PC-3 (cell line): ENCODE measurements around the gene TMCC2. TPM values are rescaled to one million over a fixed set of nuclear protein-coding genes. Genes with fewer than 3 reads are reported as not detected.

Experiments
- ATAC-seq: fragments of 200-7000 bp; cut with Tn5 transposase; 2 replicates; pipeline ENCODE4 v1.9.1; 2020; ENCODE audit warnings: mild to moderate bottlenecking, moderate library complexity
- BruUV-seq: library from RNA; stranded (reverse); fragments of 400-500 nt; replicated peaks from 2 replicates; lab custom pipeline; 2021; lab: Mats Ljungman, UMichigan
- CTCF ChIA-PET: fragments of 300-600 bp; sonication (Branson Sonifier 250); formaldehyde crosslinking; loops from one replicate; lab custom pipeline; 2022; ENCODE audit warnings: antibody characterized with exemption; lab: Charles Lee
- POLR2A ChIA-PET: fragments of 300-600 bp; sonication (Branson Sonifier 250); formaldehyde crosslinking; loops from one replicate; lab custom pipeline; 2022; ENCODE audit warnings: antibody characterized with exemption; ENCODE audit not compliant: unreplicated experiment; lab: Charles Lee
- DNase-seq: peaks from one replicate; pipeline ENCODE4 v3.0.0-alpha.2; 2015
- H2AFZ ChIP-seq: fragments of 300-600 bp; sonication (generic); 2 replicates; pipeline ENCODE4 v1.6.0; 2016; ENCODE audit warnings: antibody characterized with exemption, low read length
- H3F3A ChIP-seq: fragments of 300-600 bp; sonication (generic); one replicate; pipeline ENCODE4 v1.6.0; 2017; ENCODE audit warnings: antibody characterized with exemption, low read length, control low read depth, mild to moderate bottlenecking; ENCODE audit not compliant: unreplicated experiment
- H3K27ac ChIP-seq: fragments of 300-600 bp; sonication (generic); 2 replicates; pipeline ENCODE4 v1.5.1; 2016; ENCODE audit warnings: mild to moderate bottlenecking, low read length
- H3K27me3 ChIP-seq: fragments of 300-600 bp; sonication (generic); 2 replicates; pipeline ENCODE4 v1.6.1; 2016; ENCODE audit warnings: low read length, mixed read lengths
- H3K36me3 ChIP-seq: fragments of 300-600 bp; sonication (generic); 2 replicates; pipeline ENCODE4 v1.6.1; 2016; ENCODE audit warnings: low read depth, mixed run types, low read length, mixed read lengths
- H3K4me1 ChIP-seq: fragments of 300-600 bp; sonication (generic); 2 replicates; pipeline ENCODE4 v1.5.1; 2016; ENCODE audit warnings: low read length; ENCODE audit not compliant: insufficient read depth
- H3K4me2 ChIP-seq: fragments of 300-600 bp; sonication (generic); 2 replicates; pipeline ENCODE4 v1.6.0; 2016; ENCODE audit warnings: low read length
- H3K4me3 ChIP-seq: fragments of 300-600 bp; sonication (generic); 2 replicates; pipeline ENCODE4 v1.5.1; 2016; ENCODE audit warnings: mild to moderate bottlenecking, low read length, mixed read lengths
- H3K79me2 ChIP-seq: fragments of 300-600 bp; sonication (generic); 2 replicates; pipeline ENCODE4 v1.6.1; 2017; ENCODE audit warnings: low read length, mixed read lengths
- H3K9ac ChIP-seq: fragments of 300-600 bp; sonication (generic); 2 replicates; pipeline ENCODE4 v1.6.0; 2016; ENCODE audit warnings: mild to moderate bottlenecking, low read length
- H3K9me2 ChIP-seq: fragments of 300-600 bp; sonication (generic); replicated peaks from 2 replicates; pipeline ENCODE4 v1.6.1; 2016; ENCODE audit warnings: mixed run types, low read length, mixed read lengths
- H3K9me3 ChIP-seq: fragments of 300-600 bp; sonication (generic); 2 replicates; pipeline ENCODE4 v1.6.1; 2016; ENCODE audit warnings: low read length, mixed read lengths
- H4K20me1 ChIP-seq: fragments of 300-600 bp; sonication (generic); 2 replicates; pipeline ENCODE4 v1.6.1; 2016; ENCODE audit warnings: low read length, mixed read lengths
- CTCF ChIP-seq: fragments of 300-600 bp; sonication (generic); conservative IDR thresholded peaks from 2 replicates; pipeline ENCODE4 v1.5.1; 2017; ENCODE audit warnings: antibody characterized with exemption, low read depth, mild to moderate bottlenecking, low read length
- EZH2 ChIP-seq: fragments of 300-600 bp; sonication (generic); IDR thresholded peaks from one replicate; pipeline ENCODE4 v1.6.1; 2017; ENCODE audit warnings: antibody characterized with exemption, mild to moderate bottlenecking, low read length; ENCODE audit not compliant: unreplicated experiment
- EZH2phosphoT487 ChIP-seq: fragments of 300-600 bp; sonication (generic); IDR thresholded peaks from 2 replicates; pipeline ENCODE4 v1.6.1; 2018; ENCODE audit warnings: mild to moderate bottlenecking, antibody characterized with exemption, low read length, borderline replicate concordance
- intact Hi-C: fragments of 100-400 bp; cut with micrococcal nuclease; formaldehyde crosslinking; loops from 2 replicates; pipeline ENCODE4 v1.9.0; 2023
- total RNA-seq: library from RNA; depleted of rRNA; stranded (reverse); fragments of >200 nt; gene quantifications from 2 replicates; pipeline ENCODE4 v1.2.3, GENCODE V29; 2014

Gene TMCC2
- total RNA-seq, 1 experiment from 2014 or later: 8.7 TPM

GRCh38 chr1:205247130-205247921, 19.6 kb downstream of the TMCC2 start:
- Histone ChIP-seq H4K20me1 (no peaks in the 10 kb centered on the region), H3K36me3 (no peaks in the 10 kb centered on the region), H3K9me2 (no peaks in the 10 kb centered on the region), H3K4me2 (no peak overlapping the region), H3K27ac (no peak overlapping the region), H3K9me3 (no peaks in the 10 kb centered on the region), H3K9ac (no peak overlapping the region), H3K4me3 (no peak overlapping the region), H3F3A (no peaks in the 10 kb centered on the region), H3K27me3 (no peaks in the 10 kb centered on the region), H3K4me1 (no peaks in the 10 kb centered on the region), H3K79me2 (no peaks in the 10 kb centered on the region), H2AFZ (no peak overlapping the region)
- no peak for DNase-seq
- intact Hi-C loops: no loop called here
- BruUV-seq: no TSS peak
- POLR2A ChIA-PET: no interaction called here
- TF ChIP-seq EZH2phosphoT487: no peak
- no peak for TF ChIP-seq EZH2
- CTCF ChIA-PET: no interaction called here
- no peak for ATAC-seq

GRCh38 chr1:205248793-205249601, 21.3 kb downstream of the TMCC2 start:
- no peaks in the 10 kb centered on the region for H3K36me3 ChIP-seq
- no peak overlapping the region for H3K27ac ChIP-seq
- no peaks in the 10 kb centered on the region for H4K20me1 ChIP-seq
- no peaks in the 10 kb centered on the region for H3F3A ChIP-seq
- ChIA-PET POLR2A (no interaction called here), CTCF (no interaction called here)
- intact Hi-C loops: no loop called here
- H3K9me3 ChIP-seq: no peaks in the 10 kb centered on the region
- ATAC-seq (no peak; the same call in 1 of the 2 replicates), DNase-seq (no peak)
- no peaks in the 10 kb centered on the region for H3K4me1 ChIP-seq
- no peaks in the 10 kb centered on the region for H3K9me2 ChIP-seq
- no peak for TF ChIP-seq EZH2phosphoT487
- no peak for TF ChIP-seq CTCF
- no peak for TF ChIP-seq EZH2
- H3K4me2 ChIP-seq: no peak overlapping the region
- BruUV-seq: no TSS peak
- no peaks in the 10 kb centered on the region for H3K79me2 ChIP-seq
- no peaks in the 10 kb centered on the region for H3K27me3 ChIP-seq
- H2AFZ ChIP-seq: no peak overlapping the region
- H3K9ac ChIP-seq: no peak overlapping the region
- no peak overlapping the region for H3K4me3 ChIP-seq

GRCh38 chr1:205249651-205250050, 21.9 kb downstream of the TMCC2 start:
- Histone ChIP-seq H3K4me2 (no peak overlapping the region), H3K79me2 (no peaks in the 10 kb centered on the region), H4K20me1 (no peaks in the 10 kb centered on the region), H3K27ac (no peak overlapping the region), H3K36me3 (no peaks in the 10 kb centered on the region), H3K4me1 (no peaks in the 10 kb centered on the region), H3K27me3 (no peaks in the 10 kb centered on the region), H2AFZ (no peak overlapping the region), H3F3A (no peaks in the 10 kb centered on the region), H3K4me3 (no peak overlapping the region), H3K9ac (no peak overlapping the region), H3K9me2 (no peaks in the 10 kb centered on the region), H3K9me3 (no peaks in the 10 kb centered on the region)
- no peak for DNase-seq
- intact Hi-C loops: no loop called here
- ChIA-PET CTCF (no interaction called here), POLR2A (no interaction called here)
- no peak for ATAC-seq
- TF ChIP-seq CTCF: no peak
- no TSS peak for BruUV-seq
